Erythroblast (primary cell): ENCODE results near the gene PSTK.

Source experiments
- DNase-seq, 2 experiments: peaks; one replicate each; lab custom pipeline; 2025; lab: John Stamatoyannopoulos, UW
- GATA1 ChIP-seq: IDR thresholded peaks from 2 replicates; pipeline ENCODE4 v1.6.1; 2011; ENCODE audit warnings: low read depth, mild to moderate bottlenecking, control low read depth, low read length, moderate library complexity
- POLR2A ChIP-seq: IDR thresholded peaks from 2 replicates; pipeline ENCODE4 v1.6.1; 2011; ENCODE audit warnings: mild to moderate bottlenecking, low read length

Gene PSTK

DNA sequence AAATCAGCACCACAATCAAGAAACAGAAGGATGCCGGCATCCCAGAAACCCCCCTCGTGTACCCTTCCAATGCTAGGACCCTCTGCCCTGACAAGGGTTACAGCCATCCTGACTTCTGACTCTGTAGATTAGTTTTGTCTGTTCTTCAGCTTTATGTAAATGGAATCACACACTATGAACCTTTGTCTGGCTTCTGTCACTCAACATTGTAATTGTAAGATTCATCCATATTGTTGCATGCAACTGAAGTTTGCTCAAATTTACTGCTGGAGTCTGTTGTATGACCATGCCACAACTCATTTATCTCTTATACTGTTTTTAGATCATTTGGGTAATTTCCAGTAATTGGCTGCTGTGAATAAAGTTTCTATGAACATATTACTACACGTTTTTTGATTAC, 20.0 kb downstream of the PSTK start:
- no peak for DNase-seq
- TF ChIP-seq POLR2A (no peak), GATA1 (no peak)

DNA sequence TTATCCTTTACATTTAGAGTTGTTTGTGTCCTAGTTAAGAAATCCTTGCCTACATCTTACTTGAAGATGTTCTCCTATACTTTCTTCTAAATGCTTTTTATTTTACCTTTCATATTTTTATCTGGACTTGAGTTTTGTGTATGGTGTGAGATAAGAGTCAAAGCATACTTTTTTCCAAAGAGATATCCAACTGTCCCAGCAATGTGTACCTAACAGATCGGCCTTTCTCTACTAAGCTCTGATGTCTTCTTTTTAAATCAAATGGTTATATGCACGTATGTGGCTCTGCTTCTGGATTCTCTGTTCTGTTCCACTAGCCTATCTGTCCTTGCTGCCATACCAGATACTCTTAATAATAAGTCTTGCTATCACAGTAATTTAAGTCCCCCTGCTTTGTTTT, 21.2 kb downstream of the PSTK start:
- no peak for TF ChIP-seq GATA1
- no peak for TF ChIP-seq POLR2A
- DNase-seq = peak; percentile 11 to 69

DNA sequence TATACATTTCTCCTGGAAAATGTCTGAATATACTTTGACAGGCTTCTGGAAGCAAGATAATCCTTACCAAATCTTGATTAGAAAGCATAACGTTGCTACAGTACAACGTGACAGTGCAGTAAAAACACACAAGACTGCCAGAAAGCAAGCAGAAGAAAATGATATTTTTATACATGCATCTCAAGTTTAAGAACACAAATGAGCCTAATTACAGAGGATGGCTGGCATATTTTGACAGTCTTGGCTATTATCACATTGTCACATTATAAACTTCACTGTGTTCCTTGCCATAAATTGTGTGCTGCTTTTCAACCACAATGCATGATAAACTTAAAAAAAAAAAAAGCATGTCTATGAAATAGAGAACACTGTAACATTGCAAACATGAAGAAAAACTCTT, 24.1 kb downstream of the PSTK start:
- TF ChIP-seq POLR2A (no peak), GATA1 (no peak)
- peak; percentile 22 to 23 for DNase-seq

GRCh38 chr10:123007558-123008354, 27.6 kb downstream of the PSTK start:
- DNase-seq = peak; percentile 75
- no peak for TF ChIP-seq POLR2A
- TF ChIP-seq GATA1 = no peak

GRCh38 chr10:123008355-123009104, 28.3 kb downstream of the PSTK start, which contains the start of the genes ACADSB and IKZF5:
Gene ACADSB (plus strand): TSS chr10:123009006. CDS start chr10:123009030, 24 bp downstream.
Gene IKZF5 (minus strand): TSS chr10:123008795. CDS start chr10:122998625, 10,170 bp downstream.
- TF ChIP-seq POLR2A = peak; percentile 83
- no peak for TF ChIP-seq GATA1
- peak; percentile 99 for DNase-seq

GRCh38 chr10:123009105-123009820, 29.1 kb downstream of the PSTK start:
- peak; percentile 61 to 62 for DNase-seq
- TF ChIP-seq GATA1 (no peak), POLR2A (peak; percentile 57)

GRCh38 chr10:123011987-123012386, 31.8 kb downstream of the PSTK start:
- TF ChIP-seq GATA1 (no peak), POLR2A (no peak)
- DNase-seq = no peak

- no peak for DNase-seq
- TF ChIP-seq GATA1 = no peak
- no peak for TF ChIP-seq POLR2A
These were observed 33.5 kb downstream of the PSTK start for GRCh38 chr10:123013456-123014419.

GRCh38 chr10:123014772-123015171, 34.6 kb downstream of the PSTK start:
- no peak for DNase-seq
- TF ChIP-seq POLR2A (no peak), GATA1 (no peak)

DNA sequence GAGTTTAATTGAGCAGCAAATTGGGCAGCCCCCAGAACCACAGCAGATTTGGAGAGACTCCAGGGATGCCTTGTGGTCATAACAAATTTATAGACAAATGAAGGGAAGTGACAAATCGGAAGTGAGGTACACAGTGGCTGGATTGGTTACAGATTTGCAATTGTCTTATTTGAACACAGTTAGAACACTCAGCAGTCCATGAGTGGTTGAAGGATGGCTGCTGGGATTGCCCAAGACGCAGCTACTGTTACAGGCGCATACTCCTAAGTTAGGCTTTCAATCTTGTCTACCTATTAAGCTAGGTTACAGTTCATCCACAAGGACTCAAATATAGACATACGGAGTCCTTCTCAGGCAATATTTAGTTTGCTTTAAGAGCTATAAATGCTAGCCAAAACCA, 36.0 kb downstream of the PSTK start:
- DNase-seq = no peak
- no peak for TF ChIP-seq POLR2A
- no peak for TF ChIP-seq GATA1

- no peak for DNase-seq
- no peak for TF ChIP-seq POLR2A
- TF ChIP-seq GATA1 = no peak
These were observed 37.4 kb downstream of the PSTK start for GRCh38 chr10:123017421-123018165.

DNA sequence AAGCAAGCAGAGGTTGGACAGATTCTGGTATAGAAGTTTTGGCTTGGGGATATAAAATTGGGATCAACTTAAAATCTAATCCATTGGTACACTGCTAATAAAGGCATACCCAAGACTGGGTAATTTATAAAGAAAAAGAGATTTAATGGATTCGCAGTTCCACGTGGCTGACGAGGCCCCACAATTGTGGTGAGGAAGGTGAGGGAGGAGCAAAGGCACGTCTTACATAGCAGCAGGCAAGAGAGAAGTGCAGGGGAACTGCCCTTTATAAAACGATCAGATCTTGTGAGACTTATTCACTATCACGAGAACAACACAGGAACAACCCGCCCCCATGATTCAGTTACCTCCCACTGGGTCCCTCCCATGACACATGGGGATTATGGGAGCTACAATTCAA, 38.3 kb downstream of the PSTK start:
- TF ChIP-seq POLR2A (no peak), GATA1 (no peak)
- DNase-seq = no peak
